NCI-H82 (cell line): ENCODE data around the gene GCNT4.

Source experiments
- DNase-seq: peaks from one replicate; lab custom pipeline; 2025; lab: John Stamatoyannopoulos, UW

GCNT4 gene

GRCh38 chr5:75050415-75050814, 1.9 kb downstream of the GCNT4 start:
- peak; percentile 67 for DNase-seq

GRCh38 chr5:75049456-75050351, 2.7 kb downstream of the GCNT4 start:
- DNase-seq = peak; percentile 78

GRCh38 chr5:75048457-75048953, 3.9 kb downstream of the GCNT4 start:
- DNase-seq = no peak

GRCh38 chr5:75047356-75047755, 5.0 kb downstream of the GCNT4 start:
- no peak for DNase-seq

GRCh38 chr5:75046366-75047142, 5.8 kb downstream of the GCNT4 start:
- no peak for DNase-seq

- no peak for DNase-seq
These were observed 7.3 kb downstream of the GCNT4 start for GRCh38 chr5:75045071-75045470.

DNA sequence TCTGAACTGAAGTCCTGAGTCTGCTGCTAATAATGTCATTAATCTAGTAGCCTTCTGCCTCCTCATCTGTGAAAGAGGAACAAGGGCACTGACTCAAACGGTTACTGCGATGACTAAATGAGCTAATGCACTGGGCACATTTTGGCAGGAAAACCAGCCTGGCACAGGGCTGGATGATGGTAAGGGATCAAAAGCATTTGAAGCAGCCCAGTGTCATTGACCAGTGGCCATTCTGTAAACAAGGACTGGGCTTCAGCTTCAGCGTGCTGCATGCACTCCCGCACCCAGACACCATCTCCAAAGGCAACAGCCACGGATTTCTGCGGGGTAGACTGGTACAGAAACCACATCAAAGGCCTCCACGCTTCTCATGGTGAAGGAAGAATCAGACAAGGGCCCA, 8.0 kb downstream of the GCNT4 start:
- DNase-seq = no peak

DNA sequence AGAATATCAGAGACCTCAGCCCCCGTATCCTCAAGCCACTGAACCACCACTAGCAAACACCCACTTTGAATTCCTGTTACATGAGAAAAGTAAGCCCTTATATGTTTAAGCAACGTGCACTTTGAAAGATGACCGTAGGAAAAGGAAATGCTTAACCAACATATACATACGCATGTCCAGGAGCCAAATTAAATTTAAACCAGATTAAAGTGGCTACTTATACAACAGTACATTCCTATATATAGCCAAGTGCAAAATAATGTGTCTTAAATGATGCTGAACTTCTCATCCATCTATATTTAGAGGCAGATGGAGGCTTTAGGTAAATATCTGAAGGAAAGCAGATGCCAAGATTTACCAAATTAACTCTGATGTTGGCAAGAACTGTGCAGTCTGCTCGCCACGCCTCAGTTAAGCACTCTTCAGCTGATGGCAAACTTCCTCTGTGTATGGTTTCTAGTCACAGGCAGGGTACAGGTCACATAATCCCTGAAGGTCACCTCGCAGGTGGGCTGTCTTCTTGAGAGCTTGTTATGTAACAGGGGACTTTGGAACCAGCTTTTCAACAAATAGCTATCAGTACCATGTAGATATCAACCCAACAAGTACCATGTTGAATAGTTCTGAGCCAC, 8.6 kb downstream of the GCNT4 start:
- no peak for DNase-seq

DNA sequence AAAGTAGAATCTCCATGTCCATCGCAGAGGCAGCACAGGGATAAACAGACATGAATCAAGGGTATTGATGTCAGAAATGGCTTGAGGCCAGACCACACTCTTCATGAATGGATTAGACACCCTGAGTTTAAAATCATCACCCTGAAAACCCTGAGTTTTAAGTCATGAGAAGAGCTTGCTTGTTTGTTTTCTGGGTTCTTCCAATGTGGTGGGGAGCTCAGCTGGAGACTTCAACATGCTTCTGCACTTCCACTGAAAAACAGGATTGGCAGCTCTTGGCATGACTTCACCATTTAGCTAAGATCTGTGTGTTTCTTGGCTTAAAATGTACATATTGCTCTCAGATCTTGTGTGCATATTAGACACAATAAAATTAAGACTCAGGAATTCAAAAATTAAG, 9.8 kb downstream of the GCNT4 start:
- no peak for DNase-seq

DNA sequence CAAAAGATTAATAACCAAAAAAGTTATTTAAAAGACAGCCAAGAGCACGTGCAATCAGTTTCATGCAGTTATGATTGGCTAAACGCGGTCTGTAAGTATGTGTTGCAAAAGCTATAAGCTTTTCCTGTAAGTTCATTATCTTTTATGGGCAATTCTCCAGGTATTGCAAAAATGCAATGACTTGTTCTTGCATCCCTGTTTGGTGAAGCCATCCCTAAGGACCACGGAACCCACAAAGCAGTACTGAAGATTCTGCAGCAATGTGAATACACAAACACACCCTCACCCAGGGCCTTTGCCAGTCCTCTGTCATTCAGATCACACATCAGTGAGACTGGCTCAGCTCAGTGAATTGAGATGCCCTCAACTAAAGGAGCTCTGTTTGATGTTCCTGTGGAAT, 11.4 kb downstream of the GCNT4 start:
- no peak for DNase-seq

GRCh38 chr5:75037106-75037505, 15.3 kb downstream of the GCNT4 start:
- no peak for DNase-seq

DNA sequence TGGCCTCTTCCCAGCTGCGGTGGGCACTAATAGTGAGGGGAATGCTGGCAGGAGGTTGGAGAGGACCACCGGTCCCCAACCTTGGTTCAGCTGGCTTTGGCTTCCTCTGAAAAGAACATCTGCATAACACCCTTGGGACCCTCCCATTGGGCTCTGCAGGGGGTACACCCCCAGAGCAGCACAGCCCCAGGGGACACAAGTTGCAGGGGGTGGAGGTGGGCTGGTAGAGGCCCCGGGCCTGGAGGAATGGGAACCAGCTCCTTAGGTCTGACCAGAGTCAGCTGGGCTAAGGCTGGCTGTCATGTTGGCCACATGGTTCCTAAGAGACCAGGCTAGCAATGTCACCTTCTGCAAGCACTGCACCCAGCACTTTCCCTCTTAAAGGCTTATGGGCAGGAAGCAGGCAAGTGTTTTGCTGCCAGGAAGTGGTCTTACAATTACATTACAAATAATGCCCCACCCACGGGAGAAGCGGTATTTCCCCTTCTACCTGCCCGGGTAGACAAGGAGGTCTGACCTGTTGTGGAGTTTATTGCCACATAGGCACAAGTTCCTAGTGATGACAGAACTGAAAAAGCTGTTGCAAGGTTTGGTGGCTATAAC, 18.1 kb downstream of the GCNT4 start:
- no peak for DNase-seq

GRCh38 chr5:75031366-75031765, 21.0 kb downstream of the GCNT4 start:
- no peak for DNase-seq

DNA sequence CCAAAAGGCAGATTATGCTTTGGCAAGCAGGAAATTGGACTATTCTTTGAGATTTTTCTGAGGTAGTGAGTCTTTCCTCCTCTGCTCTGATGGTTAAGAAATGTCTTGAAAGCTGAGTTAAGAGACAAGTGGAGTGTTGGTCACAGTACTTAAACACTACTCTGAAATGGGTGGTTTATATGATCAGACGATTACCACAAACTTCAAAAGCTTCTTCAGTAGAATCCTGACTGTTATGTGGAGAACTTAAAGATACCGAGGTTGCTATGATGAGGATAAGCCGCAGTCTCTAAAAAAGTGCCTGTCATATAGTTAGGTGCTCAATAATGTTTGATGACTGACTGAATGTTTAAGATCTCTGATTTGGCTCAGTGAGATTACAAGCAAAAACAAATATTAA, 24.3 kb downstream of the GCNT4 start:
- DNase-seq = no peak

DNA sequence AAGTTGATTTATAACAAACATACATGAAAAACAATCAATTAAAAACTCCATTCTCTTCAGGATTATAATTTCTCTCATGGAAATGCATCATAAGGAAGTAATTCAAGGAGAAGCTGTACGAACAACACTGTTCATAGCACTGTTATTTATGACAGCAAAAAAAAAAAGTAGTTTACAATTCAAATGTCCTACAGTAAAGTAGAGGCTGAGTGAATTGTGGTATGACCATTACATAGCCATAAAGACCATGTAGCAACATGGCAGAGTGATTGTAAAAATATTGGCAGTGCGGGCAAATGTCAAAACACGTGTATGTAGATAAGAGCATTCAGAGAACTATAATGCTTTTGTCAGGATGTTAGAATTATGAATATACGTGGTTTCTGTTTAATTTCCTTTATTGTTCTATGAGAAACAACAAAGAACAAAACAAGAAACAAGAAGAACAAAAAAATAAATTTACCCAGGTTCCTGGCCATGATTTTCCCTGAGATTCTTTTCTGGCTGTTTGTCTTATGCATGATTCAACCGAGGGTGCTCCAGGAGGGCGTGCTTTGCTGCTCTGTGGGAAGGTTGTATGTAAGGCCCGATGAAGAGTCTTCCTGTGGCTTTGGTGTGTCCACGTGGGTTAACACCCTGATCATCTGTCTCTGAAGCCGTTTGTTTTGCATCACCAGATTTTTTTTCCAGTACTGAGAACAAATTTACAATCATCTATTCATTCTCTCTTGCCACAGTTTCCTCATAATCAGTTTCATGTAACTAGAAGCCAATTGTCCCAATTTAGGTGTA, 28.8 kb downstream of the GCNT4 start:
- no peak for DNase-seq

DNA sequence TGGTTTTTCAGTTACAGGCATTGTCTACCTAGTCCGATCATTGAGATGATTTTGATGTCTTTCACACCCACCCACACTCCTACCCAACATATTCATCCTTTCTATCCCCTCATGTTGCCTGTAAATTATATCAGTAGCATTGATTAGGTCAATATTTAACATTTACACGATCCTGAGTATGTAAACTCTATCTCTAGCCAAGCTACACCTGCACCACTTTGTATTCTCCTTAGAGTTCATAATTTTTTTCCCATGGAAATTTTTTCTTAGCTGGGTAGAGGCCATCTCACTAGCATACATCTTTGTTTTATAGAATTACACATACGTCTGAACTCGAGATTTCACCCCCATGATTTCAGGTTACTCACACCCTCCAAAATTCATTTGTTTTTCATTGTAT, 30.6 kb downstream of the GCNT4 start:
- DNase-seq = no peak

DNA sequence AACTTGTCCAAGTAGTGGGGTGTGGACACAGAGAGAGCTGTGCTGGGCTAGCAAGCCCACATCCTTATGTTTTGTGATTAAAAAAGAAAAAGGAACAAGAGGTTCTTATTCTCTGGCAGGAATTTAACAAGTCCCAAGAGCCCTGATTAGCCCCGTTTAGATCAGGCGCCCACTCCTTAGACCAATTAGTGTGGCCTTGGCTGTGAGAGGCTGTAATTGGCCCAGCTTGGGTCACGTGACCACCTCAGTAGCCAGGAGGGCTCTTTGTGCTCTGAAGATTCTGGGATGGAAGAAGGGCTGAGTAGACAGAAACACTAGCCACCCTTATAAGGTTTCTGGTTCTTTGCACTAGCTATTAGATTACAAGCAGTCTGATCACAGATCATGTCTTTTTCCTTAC, 31.1 kb downstream of the GCNT4 start:
- peak; percentile 56 for DNase-seq

DNA sequence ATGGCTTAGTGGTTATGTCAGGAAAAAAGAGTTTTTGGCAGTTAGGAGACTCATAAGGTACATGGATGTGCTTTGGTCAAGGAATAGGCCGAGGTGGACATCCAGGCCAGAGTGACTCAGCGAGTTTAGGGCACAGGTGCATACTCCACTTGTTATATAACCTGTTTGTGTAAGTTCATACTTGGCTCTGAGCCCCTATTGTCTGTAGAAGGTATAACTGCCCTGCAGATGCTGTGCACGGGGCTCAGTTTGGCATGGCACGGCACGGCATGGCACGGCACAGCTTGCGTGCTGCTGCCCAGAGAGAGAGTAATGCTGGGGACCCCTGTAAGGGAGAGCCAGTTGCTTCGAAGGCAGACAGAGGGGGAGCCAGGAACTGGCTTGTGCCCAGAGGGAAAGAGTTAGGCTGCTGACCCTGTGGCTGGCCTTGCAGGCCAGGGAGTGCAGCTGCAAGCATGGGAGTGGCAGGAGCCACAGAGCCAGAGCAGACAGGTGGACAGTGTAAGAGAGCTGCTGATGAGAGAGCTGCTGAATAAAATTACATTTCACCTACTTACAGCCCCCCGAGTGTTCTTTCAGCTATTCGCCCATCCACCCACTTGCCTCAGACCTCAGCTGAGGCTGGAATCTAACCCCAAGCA, 32.2 kb downstream of the GCNT4 start:
- no peak for DNase-seq

GRCh38 chr5:75018805-75019587, 33.4 kb downstream of the GCNT4 start:
- peak; percentile 75 for DNase-seq

- no peak for DNase-seq
These were observed 34.4 kb downstream of the GCNT4 start for GRCh38 chr5:75017971-75018370.
